GM12878 (cell line): ENCODE measurements around the gene ELMO2. TPM values are rescaled to one million over a fixed set of nuclear protein-coding genes. Genes with fewer than 3 reads are reported as not detected.
A peak's percentile ranks its signal among the peaks of the same experiment; 100 is the strongest.

ENCODE experiments used
- ATAC-seq: fragments of 200-7000 bp; cut with Tn5 transposase; 3 replicates; pipeline ENCODE4 v1.9.1; 2020; ENCODE audit warnings: mild to moderate bottlenecking, moderate library complexity
- BruUV-seq: library from RNA; stranded (reverse); fragments of 400-500 nt; replicated peaks from 2 replicates; lab custom pipeline; 2021; lab: Mats Ljungman, UMichigan
- CTCF ChIA-PET: fragments of 300-600 bp; sonication (Branson Sonifier 250); formaldehyde crosslinking; extraction: SDS; loops from one replicate; lab custom pipeline; 2021; ENCODE audit warnings: inconsistent platforms; lab: Yijun Ruan, JAX
- POLR2A ChIA-PET: fragments of 350-600 bp; formaldehyde crosslinking; extraction: SDS; loops from one replicate; lab custom pipeline; 2021; ENCODE audit warnings: inconsistent platforms; lab: Charles Lee
- RAD21 ChIA-PET: fragments of 300-600 bp; sonication (Branson Sonifier 250); formaldehyde crosslinking; loops from one replicate; lab custom pipeline; 2023; ENCODE audit warnings: antibody characterized with exemption; ENCODE audit not compliant: unreplicated experiment; lab: Charles Lee
- SMC1A ChIA-PET: fragments of 300-600 bp; sonication (Branson Sonifier 250); formaldehyde crosslinking; loops from one replicate; lab custom pipeline; 2023; ENCODE audit not compliant: unreplicated experiment, uncharacterized antibody; lab: Charles Lee
- DNase-seq: peaks from one replicate; pipeline ENCODE4 v3.0.0-alpha.2; 2011; ENCODE audit warnings: low read depth, low spot score
- FAIRE-seq: peaks from 3 replicates; lab custom pipeline; 2011; peaks lifted over from hg19 to GRCh38; lab: Jason Lieb, UNC
- H2AFZ ChIP-seq: 2 replicates; pipeline ENCODE4 v1.6.0; 2011; ENCODE audit warnings: low read depth, low read length, control low read depth; ENCODE audit not compliant: control insufficient read depth
- H3K27ac ChIP-seq: 2 replicates; pipeline ENCODE4 v1.5.1; 2011; ENCODE audit warnings: control low read depth; ENCODE audit not compliant: control insufficient read depth, insufficient read depth
- H3K27me3 ChIP-seq, 2 experiments: replicated peaks in 1 of 2; 2 replicates each; pipeline versions ENCODE4 v1.6.0 to v1.6.1; 2011; ENCODE audit warnings: low read length in 1 of 2; ENCODE audit not compliant: control insufficient read depth in 2 of 2, insufficient read depth in 2 of 2
- H3K36me3 ChIP-seq, 2 experiments: 2 replicates each; pipeline ENCODE4 v1.5.1; 2011; ENCODE audit warnings: low read length in 1 of 2; ENCODE audit not compliant: control insufficient read depth in 2 of 2, insufficient read depth in 2 of 2
- H3K4me1 ChIP-seq: 2 replicates; pipeline ENCODE4 v1.6.1; 2011; ENCODE audit warnings: mild to moderate bottlenecking, low read length, moderate library complexity, mixed read lengths; ENCODE audit not compliant: control insufficient read depth, insufficient read depth
- H3K4me2 ChIP-seq: 2 replicates; pipeline ENCODE4 v1.6.0; 2011; ENCODE audit warnings: control low read depth; ENCODE audit not compliant: control insufficient read depth, insufficient read depth
- H3K4me3 ChIP-seq: fragments of 200-600 bp; sonication (generic); 2 replicates; pipeline ENCODE4 v1.5.1; 2016
- H3K79me2 ChIP-seq: 2 replicates; pipeline ENCODE4 v1.6.0; 2011; ENCODE audit warnings: low read length; ENCODE audit not compliant: control insufficient read depth, insufficient read depth
- H3K9ac ChIP-seq: 2 replicates; pipeline ENCODE4 v1.8.0; 2011; ENCODE audit warnings: low read length, control low read depth, mixed read lengths; ENCODE audit not compliant: control insufficient read depth, insufficient read depth
- H3K9me3 ChIP-seq: replicated peaks from 3 replicates; pipeline ENCODE4 v1.5.1; 2011; ENCODE audit warnings: mild to moderate bottlenecking, low read length; ENCODE audit not compliant: control insufficient read depth, insufficient read depth
- H4K20me1 ChIP-seq: 2 replicates; pipeline ENCODE4 v1.6.0; 2011; ENCODE audit not compliant: control insufficient read depth, insufficient read depth
- BACH1 ChIP-seq: fragments of 450-650 bp; IDR thresholded peaks from 2 replicates; pipeline ENCODE4 v1.6.1; 2017; ENCODE audit warnings: mild to moderate bottlenecking, borderline replicate concordance
- CREB1 ChIP-seq: IDR thresholded peaks from 2 replicates; pipeline ENCODE4 v1.6.1; 2012; ENCODE audit warnings: low read depth, mild to moderate bottlenecking, inconsistent platforms
- ETV6 ChIP-seq, 2 experiments: fragments of 450-650 bp in 1 of 2; IDR thresholded peaks in 1 of 2; conservative IDR thresholded peaks in 1 of 2; 2 replicates each; pipeline ENCODE4 v1.6.1; 2014; ENCODE audit warnings: antibody characterized with exemption in 1 of 2, borderline replicate concordance in 1 of 2, low read depth in 1 of 2, mild to moderate bottlenecking in 1 of 2, moderate library complexity in 1 of 2
- FOS ChIP-seq: IDR thresholded peaks from 3 replicates; pipeline ENCODE4 v1.6.1; 2011; ENCODE audit warnings: borderline replicate concordance; ENCODE audit not compliant: insufficient read length; ENCODE audit errors: extremely low read depth
- FOXM1 ChIP-seq: IDR thresholded peaks from 2 replicates; pipeline ENCODE4 v1.6.1; 2012; ENCODE audit warnings: low read depth, mild to moderate bottlenecking, inconsistent platforms, low read length, moderate library complexity
- JUNB ChIP-seq: IDR thresholded peaks from 2 replicates; pipeline ENCODE4 v1.6.1; 2016; ENCODE audit warnings: antibody characterized with exemption, mild to moderate bottlenecking
- NR2C1 ChIP-seq: fragments of 450-650 bp; IDR thresholded peaks from 2 replicates; pipeline ENCODE4 v1.6.1; 2017; ENCODE audit warnings: antibody characterized with exemption, mild to moderate bottlenecking, moderate library complexity
- RFX5 ChIP-seq: IDR thresholded peaks from 2 replicates; pipeline ENCODE4 v1.6.1; 2011; ENCODE audit warnings: low read depth, low read length, improper control_type of control experiment
- SIN3A ChIP-seq: IDR thresholded peaks from 2 replicates; pipeline ENCODE4 v1.6.1; 2012; ENCODE audit warnings: low read depth, low read length, improper control_type of control experiment
- SIX5 ChIP-seq: IDR thresholded peaks from 2 replicates; pipeline ENCODE4 v1.6.1; 2011; ENCODE audit warnings: mild to moderate bottlenecking, low read depth, low read length, moderate library complexity; ENCODE audit not compliant: severe bottlenecking
- STAT1 ChIP-seq: fragments of 450-650 bp; conservative IDR thresholded peaks from 2 replicates; pipeline ENCODE4 v1.6.1; 2014; ENCODE audit warnings: antibody characterized with exemption, mild to moderate bottlenecking
- TAF1 ChIP-seq: IDR thresholded peaks from 2 replicates; pipeline ENCODE4 v1.6.1; 2011; ENCODE audit warnings: mild to moderate bottlenecking, low read depth, low read length, borderline replicate concordance
- TBL1XR1 ChIP-seq: IDR thresholded peaks from 2 replicates; pipeline ENCODE4 v1.6.1; 2012; ENCODE audit warnings: low read depth, low read length, improper control_type of control experiment
- TCF12 ChIP-seq: IDR thresholded peaks from 2 replicates; pipeline ENCODE4 v1.6.1; 2011; ENCODE audit warnings: low read depth, mild to moderate bottlenecking, low read length
- TCF7 ChIP-seq: IDR thresholded peaks from 2 replicates; pipeline ENCODE4 v1.6.1; 2014; ENCODE audit warnings: antibody characterized with exemption, borderline replicate concordance
- YY1 ChIP-seq: IDR thresholded peaks from 2 replicates; pipeline ENCODE4 v1.6.1; 2011; ENCODE audit warnings: low read depth, mild to moderate bottlenecking, low read length
- WGBS: methylation state at CpG from one replicate; pipeline ENCODE4 v1.1.6; 2016; ENCODE audit warnings: low lambda C conversion rate; ENCODE audit not compliant: insufficient replicate concordance, insufficient coverage; ENCODE audit errors: missing lambda C conversion rate; 5-methylcytosine and 5-hydroxymethylcytosine counted together
- in situ Hi-C: fragments of 300-500 bp; cut with MboI; formaldehyde crosslinking; loops from 9 replicates; pipeline ENCODE4 v1.14.3; 2018; ENCODE audit warnings: mixed read lengths
- intact Hi-C: fragments of 100-400 bp; cut with micrococcal nuclease; formaldehyde crosslinking; loops from one replicate; pipeline ENCODE4 v1.14.2; 2022; ENCODE audit not compliant: unreplicated experiment
- polyA plus RNA-seq, 11 experiments: library from polyadenylated mRNA; depleted of rRNA in 4 of 11; unstranded in 6 of 11; stranded (reverse) in 5 of 11; fragments of >200 nt; fragmentation: Nextera tagmentation in 4 of 11; fragmentation: Illumina TruSeq in 1 of 11; extraction: Ambion mirVana in 4 of 11; extraction: Trizol in 1 of 11; gene quantifications; 1 replicate in 1 of 11; 2 replicates in 10 of 11; pipeline versions ENCODE4 v1.2.1 to v1.2.3, GENCODE V29; 2011 to 2016; ENCODE audit warnings: inconsistent platforms in 2 of 11, missing spikeins in 2 of 11, low read depth in 1 of 11
- total RNA-seq, 4 experiments: library from RNA; depleted of rRNA in 3 of 4; stranded (reverse); fragments of >200 nt in 3 of 4; fragmentation: Illumina TruSeq in 1 of 4; extraction: Trizol in 1 of 4; gene quantifications; 2 replicates each; pipeline versions ENCODE4 v1.2.1 to v1.2.3, GENCODE V29; 2013 to 2021
- TF ChIP-seq, protein P1 (sequence below): IDR thresholded peaks from 2 replicates; pipeline ENCODE4 v1.6.1; 2011; ENCODE audit warnings: borderline replicate concordance, low read depth, mild to moderate bottlenecking, moderate library complexity, low read length; ENCODE audit not compliant: insufficient read depth, poor library complexity, severe bottlenecking
- TF ChIP-seq, protein P2 (sequence below): IDR thresholded peaks from 2 replicates; pipeline ENCODE4 v1.6.1; 2012; ENCODE audit warnings: low read depth, low read length, improper control_type of control experiment
- TF ChIP-seq, protein P3 (sequence below): IDR thresholded peaks from 2 replicates; pipeline ENCODE4 v1.6.1; 2012; ENCODE audit warnings: low read depth, low read length, improper control_type of control experiment

ELMO2 gene
- total and polyA plus RNA-seq, 10 of the 15 experiments (the other 5 are each of a cell fraction or from before 2014, with no cell fraction given), result 14.2 to 40.2 (median 37.6) TPM

DNA sequence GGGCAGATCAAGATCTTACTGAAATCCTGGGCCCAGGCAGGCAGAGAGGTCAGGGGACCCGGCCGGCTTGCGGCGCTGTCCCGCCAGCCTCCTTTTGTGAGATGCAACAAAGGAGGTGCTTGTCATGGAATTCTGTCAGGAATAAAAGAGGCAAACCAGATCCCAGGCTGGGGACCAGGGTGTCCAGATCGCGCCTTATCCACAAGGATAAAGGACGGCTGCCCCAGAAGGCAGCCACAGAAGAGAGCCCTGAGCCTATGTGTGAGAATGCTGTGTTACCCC is 55.5 kb downstream of the ELMO2 start:
- Histone ChIP-seq H3K79me2 (no peaks in the 10 kb centered on the region), H3K9ac (0 out of 2 replicates have a peak overlapping the region, but pooled peaks have one; percentile 25), H3K36me3 (peaks cover 0 to 5% of the 10 kb centered on the region in 2 experiments; a peak in 2 of 4 replicates), H3K4me3 (no peak overlapping the region), H3K4me1 (peaks cover 33% of the 10 kb centered on the region), H3K9me3 (no peaks in the 10 kb centered on the region), H3K4me2 (peak overlapping the region; percentile 73), H3K27ac (peak overlapping the region; percentile 91), H4K20me1 (no peaks in the 10 kb centered on the region), H2AFZ (no peak overlapping the region), H3K27me3 (no peaks in the 10 kb centered on the region)
- RAD21 ChIA-PET, result interaction anchor here (1.1 to 1.6 kb wide), 2 partner anchors 13 to 51 kb away, joined by 3 to 10 read pairs; no protein-coding TSS in a partner anchor
- TSS peak; percentile 98 for BruUV-seq
- SMC1A ChIA-PET, result no interaction called here
- FAIRE-seq, result no peak
- TF ChIP-seq YY1 (no peak), RFX5 (no peak), BACH1 (no peak), FOS (no peak), SIX5 (no peak), JUNB (no peak), TBL1XR1 (no peak), SIN3A (no peak), TCF7 (no peak), STAT1 (no peak), ETV6 (conservative IDR thresholded peaks at IDR 0.05 in 1 of 2, IDR thresholded peaks at IDR 0.05 in 1 of 2; ENCODE audit: borderline replicate concordance in 1 of 2, low read depth in 1 of 2) (no peak), NR2C1 (no peak), TAF1 (no peak), CREB1 (no peak), FOXM1 (no peak), TCF12 (no peak)
- TF ChIP-seq, protein P1, sequence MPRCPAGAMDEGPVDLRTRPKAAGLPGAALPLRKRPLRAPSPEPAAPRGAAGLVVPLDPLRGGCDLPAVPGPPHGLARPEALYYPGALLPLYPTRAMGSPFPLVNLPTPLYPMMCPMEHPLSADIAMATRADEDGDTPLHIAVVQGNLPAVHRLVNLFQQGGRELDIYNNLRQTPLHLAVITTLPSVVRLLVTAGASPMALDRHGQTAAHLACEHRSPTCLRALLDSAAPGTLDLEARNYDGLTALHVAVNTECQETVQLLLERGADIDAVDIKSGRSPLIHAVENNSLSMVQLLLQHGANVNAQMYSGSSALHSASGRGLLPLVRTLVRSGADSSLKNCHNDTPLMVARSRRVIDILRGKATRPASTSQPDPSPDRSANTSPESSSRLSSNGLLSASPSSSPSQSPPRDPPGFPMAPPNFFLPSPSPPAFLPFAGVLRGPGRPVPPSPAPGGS, result no peak
- TF ChIP-seq, protein P2, sequence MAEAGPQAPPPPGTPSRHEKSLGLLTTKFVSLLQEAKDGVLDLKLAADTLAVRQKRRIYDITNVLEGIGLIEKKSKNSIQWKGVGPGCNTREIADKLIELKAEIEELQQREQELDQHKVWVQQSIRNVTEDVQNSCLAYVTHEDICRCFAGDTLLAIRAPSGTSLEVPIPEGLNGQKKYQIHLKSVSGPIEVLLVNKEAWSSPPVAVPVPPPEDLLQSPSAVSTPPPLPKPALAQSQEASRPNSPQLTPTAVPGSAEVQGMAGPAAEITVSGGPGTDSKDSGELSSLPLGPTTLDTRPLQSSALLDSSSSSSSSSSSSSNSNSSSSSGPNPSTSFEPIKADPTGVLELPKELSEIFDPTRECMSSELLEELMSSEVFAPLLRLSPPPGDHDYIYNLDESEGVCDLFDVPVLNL, result no peak
- TF ChIP-seq, protein P3, sequence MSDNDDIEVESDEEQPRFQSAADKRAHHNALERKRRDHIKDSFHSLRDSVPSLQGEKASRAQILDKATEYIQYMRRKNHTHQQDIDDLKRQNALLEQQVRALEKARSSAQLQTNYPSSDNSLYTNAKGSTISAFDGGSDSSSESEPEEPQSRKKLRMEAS, result no peak
- intact Hi-C loops (loop anchor here (1.0 kb wide), 1 partner anchor 8 kb away; no protein-coding TSS in a partner anchor), in situ Hi-C loops (loop anchor here (25.0 kb wide), 1 partner anchor 539 kb away; the partner anchor contains the start of gene UBE2C)
- peak; percentile 18; the same call in 1 of the 3 replicates for ATAC-seq
- no peak for DNase-seq
- CTCF ChIA-PET, result interaction anchor here (1.0 to 4.1 kb wide), 3 partner anchors 14 to 242 kb away, joined by 4 to 56 read pairs (median 5); no protein-coding TSS in a partner anchor
- POLR2A ChIA-PET, result interaction anchor here (1.7 to 3.6 kb wide), 3 partner anchors 9 to 56 kb away, joined by 4 to 24 read pairs (median 14); partner anchors contain the start of gene ELMO2
- WGBS, result 99% methylated on average over 8 of the region's 8 CpGs
